Keratinocyte (primary cell): ENCODE data around the gene TRPV5. TPM values are rescaled to one million over a fixed set of nuclear protein-coding genes. Genes with fewer than 3 reads are reported as not detected.

Source experiments
- DNase-seq: peaks from one replicate; pipeline ENCODE4 v3.0.0-alpha.2; 2011; ENCODE audit warnings: low read depth, missing footprints, low spot score
- FAIRE-seq: peaks from 2 replicates; lab custom pipeline; 2011; peaks lifted over from hg19 to GRCh38; lab: Jason Lieb, UNC
- H2AFZ ChIP-seq: 2 replicates; pipeline ENCODE4 v1.6.0; 2012; ENCODE audit warnings: low read length, control low read depth, inconsistent platforms; ENCODE audit not compliant: control insufficient read depth
- H3K27ac ChIP-seq: 2 replicates; pipeline ENCODE4 v1.5.1; 2011; ENCODE audit warnings: low read length; ENCODE audit not compliant: control insufficient read depth, insufficient read depth
- H3K27me3 ChIP-seq: 3 replicates; pipeline ENCODE4 v1.6.0; 2011; ENCODE audit warnings: low read length; ENCODE audit not compliant: control insufficient read depth, insufficient read depth; ENCODE audit errors: extremely low read depth
- H3K36me3 ChIP-seq, 2 experiments: 2 replicates in 1 of 2; 3 replicates in 1 of 2; pipeline ENCODE4 v1.5.1; 2011; ENCODE audit warnings: low read length in 2 of 2, mild to moderate bottlenecking in 1 of 2; ENCODE audit not compliant: control insufficient read depth in 2 of 2, insufficient read depth in 2 of 2; ENCODE audit errors: extremely low read depth in 1 of 2
- H3K4me1 ChIP-seq: 3 replicates; pipeline ENCODE4 v1.5.1; 2011; ENCODE audit warnings: low read length; ENCODE audit not compliant: control insufficient read depth, insufficient read depth; ENCODE audit errors: extremely low read depth
- H3K4me2 ChIP-seq: 3 replicates; pipeline ENCODE4 v1.6.0; 2011; ENCODE audit warnings: low read depth, low read length; ENCODE audit not compliant: control insufficient read depth, insufficient read depth; ENCODE audit errors: extremely low read depth
- H3K4me3 ChIP-seq, 3 experiments: fragments of 200-600 bp in 1 of 3; sonication (generic) in 1 of 3; 2 replicates in 2 of 3; 3 replicates in 1 of 3; pipeline ENCODE4 v1.5.1; 2011 to 2016; ENCODE audit warnings: low read length in 3 of 3, mild to moderate bottlenecking in 3 of 3, control low read depth in 2 of 3, inconsistent platforms in 1 of 3, low read depth in 1 of 3, mixed read lengths in 1 of 3, mixed run types in 1 of 3, moderate library complexity in 1 of 3; ENCODE audit not compliant: control insufficient read depth in 2 of 3, insufficient read depth in 2 of 3; ENCODE audit errors: extremely low read depth in 1 of 3
- H3K79me2 ChIP-seq: 2 replicates; pipeline ENCODE4 v1.6.0; 2012; ENCODE audit warnings: low read length; ENCODE audit not compliant: control insufficient read depth, insufficient read depth
- H3K9ac ChIP-seq: 3 replicates; pipeline ENCODE4 v1.6.0; 2011; ENCODE audit warnings: low read length; ENCODE audit not compliant: control insufficient read depth, insufficient read depth; ENCODE audit errors: extremely low read depth
- H3K9me1 ChIP-seq: 3 replicates; pipeline ENCODE4 v1.6.0; 2011; ENCODE audit warnings: low read length; ENCODE audit not compliant: control insufficient read depth, insufficient read depth; ENCODE audit errors: extremely low read depth
- H3K9me3 ChIP-seq: 2 replicates; pipeline ENCODE4 v1.5.1; 2012; ENCODE audit warnings: low read depth, low read length; ENCODE audit not compliant: control insufficient read depth
- H4K20me1 ChIP-seq: 3 replicates; pipeline ENCODE4 v1.6.0; 2011; ENCODE audit warnings: low read length; ENCODE audit not compliant: control insufficient read depth, insufficient read depth; ENCODE audit errors: extremely low read depth
- EZH2 ChIP-seq: IDR thresholded peaks from one replicate; pipeline ENCODE4 v1.6.1; 2012; ENCODE audit warnings: inconsistent platforms, mild to moderate bottlenecking, low read length, moderate library complexity
- dilution Hi-C: fragments of 300-500 bp; cut with MboI; formaldehyde crosslinking; loops from one replicate; pipeline ENCODE4 v1.7.0; 2020; ENCODE audit warnings: low sequenced_read_pairs; ENCODE audit not compliant: extremely low pct_ligation_motif_present
- polyA plus RNA-seq, 5 experiments: library from polyadenylated mRNA; depleted of rRNA in 3 of 5; stranded (reverse) in 3 of 5; stranded (forward) in 1 of 5; unstranded in 1 of 5; fragments of >200 nt; gene quantifications; 1 replicate in 1 of 5; 2 replicates in 3 of 5; 3 replicates in 1 of 5; pipeline versions ENCODE4 v1.2.1 to v1.2.3, GENCODE V29; 2011 to 2012; ENCODE audit warnings: missing spikeins in 2 of 5, low read depth in 1 of 5, low replicate concordance in 1 of 5
- TF ChIP-seq, protein P1 (sequence below), 3 experiments: IDR thresholded peaks in 1 of 3; conservative IDR thresholded peaks in 1 of 3; optimal IDR thresholded peaks in 1 of 3; 2 replicates in 2 of 3; 3 replicates in 1 of 3; pipeline versions ENCODE3 to v1.5.1; 2011; ENCODE audit warnings: low read length in 3 of 3, mild to moderate bottlenecking in 3 of 3, moderate library complexity in 2 of 3, control low read depth in 1 of 3, inconsistent platforms in 1 of 3; ENCODE audit not compliant: insufficient read depth in 2 of 3; ENCODE audit errors: extremely low read depth in 1 of 3

The TRPV5 gene
- polyA plus RNA-seq, 1 donor (not counting 4 experiments of a cell fraction or from before 2014, with no cell fraction given) = not detected

DNA sequence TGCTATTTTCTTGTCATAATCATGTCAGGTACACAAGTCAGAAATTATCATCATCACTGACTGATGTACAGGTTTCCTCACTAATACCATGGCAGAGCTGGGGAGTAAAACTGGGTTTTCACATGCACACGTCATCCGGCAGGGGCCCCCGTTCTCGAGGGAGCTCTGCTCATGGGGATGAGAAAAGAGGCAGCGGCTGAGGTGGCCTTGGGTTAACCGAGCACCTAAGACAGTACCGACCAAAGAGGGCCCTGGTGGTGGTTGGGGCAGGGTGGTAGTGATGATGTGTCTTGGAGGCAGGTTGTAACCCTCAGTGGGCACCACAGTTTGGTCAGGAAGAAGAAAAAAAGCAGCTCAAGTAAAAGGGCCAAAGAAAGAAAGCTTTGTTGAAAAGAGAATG is 35.9 kb downstream of the TRPV5 start:
- H3K4me3 ChIP-seq = no peak overlapping the region
- TF ChIP-seq EZH2 = no peak
- TF ChIP-seq, protein P1, sequence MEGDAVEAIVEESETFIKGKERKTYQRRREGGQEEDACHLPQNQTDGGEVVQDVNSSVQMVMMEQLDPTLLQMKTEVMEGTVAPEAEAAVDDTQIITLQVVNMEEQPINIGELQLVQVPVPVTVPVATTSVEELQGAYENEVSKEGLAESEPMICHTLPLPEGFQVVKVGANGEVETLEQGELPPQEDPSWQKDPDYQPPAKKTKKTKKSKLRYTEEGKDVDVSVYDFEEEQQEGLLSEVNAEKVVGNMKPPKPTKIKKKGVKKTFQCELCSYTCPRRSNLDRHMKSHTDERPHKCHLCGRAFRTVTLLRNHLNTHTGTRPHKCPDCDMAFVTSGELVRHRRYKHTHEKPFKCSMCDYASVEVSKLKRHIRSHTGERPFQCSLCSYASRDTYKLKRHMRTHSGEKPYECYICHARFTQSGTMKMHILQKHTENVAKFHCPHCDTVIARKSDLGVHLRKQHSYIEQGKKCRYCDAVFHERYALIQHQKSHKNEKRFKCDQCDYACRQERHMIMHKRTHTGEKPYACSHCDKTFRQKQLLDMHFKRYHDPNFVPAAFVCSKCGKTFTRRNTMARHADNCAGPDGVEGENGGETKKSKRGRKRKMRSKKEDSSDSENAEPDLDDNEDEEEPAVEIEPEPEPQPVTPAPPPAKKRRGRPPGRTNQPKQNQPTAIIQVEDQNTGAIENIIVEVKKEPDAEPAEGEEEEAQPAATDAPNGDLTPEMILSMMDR (optimal IDR thresholded peaks at IDR 0.05 in 1 of 3, IDR thresholded peaks at IDR 0.05 in 1 of 3, conservative IDR thresholded peaks at IDR 0.05 in 1 of 3; ENCODE audit: extremely low read depth in 1 of 3, insufficient read depth in 2 of 3, low read length in 3 of 3) = no peak
- H3K4me1 ChIP-seq = no peaks in the 10 kb centered on the region

DNA sequence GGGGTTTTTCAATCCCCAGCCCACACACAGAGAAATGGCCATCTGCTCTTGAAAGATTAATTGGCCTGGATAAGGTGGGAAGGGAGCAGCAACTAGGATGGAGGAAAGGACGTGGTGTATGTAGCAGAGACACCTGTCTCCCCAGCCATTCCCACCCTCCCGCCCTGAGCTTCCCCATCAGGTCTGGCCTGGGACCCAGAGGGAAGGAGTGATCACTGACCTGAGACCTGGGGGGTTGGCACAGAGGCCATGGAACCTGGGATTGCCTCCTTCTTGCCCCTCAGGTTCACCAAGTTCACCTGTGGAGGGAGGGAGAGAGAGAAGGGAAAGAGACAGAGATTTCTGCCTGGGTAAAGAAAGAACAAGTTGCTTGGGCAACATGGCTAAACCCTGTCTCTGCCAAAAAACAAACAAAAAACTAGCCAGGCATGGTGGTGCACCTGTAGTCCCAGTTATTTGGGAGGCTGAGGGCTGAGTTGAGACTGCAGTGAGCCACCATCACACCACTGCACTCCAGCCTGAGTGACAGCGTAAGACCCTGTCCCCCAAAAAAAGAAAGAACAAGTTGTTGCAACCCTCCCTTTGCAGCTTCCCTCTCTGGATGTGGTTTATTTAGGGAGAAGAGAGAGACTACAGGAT is 36.7 kb downstream of the TRPV5 start:
- no peaks in the 10 kb centered on the region for H4K20me1 ChIP-seq
- H2AFZ ChIP-seq = no peak overlapping the region
- no peak overlapping the region for H3K4me3 ChIP-seq
- H3K27ac ChIP-seq = no peak overlapping the region
- dilution Hi-C loops = no loop called here
- no peak for TF ChIP-seq EZH2
- TF ChIP-seq, protein P1 (optimal IDR thresholded peaks at IDR 0.05 in 1 of 3, IDR thresholded peaks at IDR 0.05 in 1 of 3, conservative IDR thresholded peaks at IDR 0.05 in 1 of 3; ENCODE audit: extremely low read depth in 1 of 3, insufficient read depth in 2 of 3, low read length in 3 of 3) = no peak
- no peak for DNase-seq
- H3K4me1 ChIP-seq = no peaks in the 10 kb centered on the region
- H3K9me3 ChIP-seq = no peaks in the 10 kb centered on the region
- H3K9ac ChIP-seq = no peak overlapping the region
- H3K36me3 ChIP-seq = no peaks in the 10 kb centered on the region
- H3K9me1 ChIP-seq = no peaks in the 10 kb centered on the region
- H3K79me2 ChIP-seq = no peaks in the 10 kb centered on the region
- peaks cover 9% of the 10 kb centered on the region for H3K27me3 ChIP-seq
- H3K4me2 ChIP-seq = no peak overlapping the region
- no peak for FAIRE-seq

More for the DNA sequence above, 35.9 kb downstream of the TRPV5 start:
- DNase-seq = no peak
- Histone ChIP-seq H3K36me3 (no peaks in the 10 kb centered on the region), H2AFZ (no peak overlapping the region), H4K20me1 (no peaks in the 10 kb centered on the region), H3K27ac (no peak overlapping the region), H3K79me2 (no peaks in the 10 kb centered on the region), H3K4me2 (no peak overlapping the region), H3K27me3 (peaks cover 9% of the 10 kb centered on the region), H3K9me1 (no peaks in the 10 kb centered on the region), H3K9ac (no peak overlapping the region), H3K9me3 (no peaks in the 10 kb centered on the region)
- no peak for FAIRE-seq
- dilution Hi-C loops = no loop called here
